Prostate gland (tissue), 2 donors: ENCODE measurements around the gene MFAP3L.

Experiments
- POLR2A ChIP-seq: fragments of 450-650 bp; IDR thresholded peaks from one replicate; pipeline ENCODE4 v1.6.1; 2016; ENCODE audit warnings: antibody characterized with exemption, mild to moderate bottlenecking
- TF ChIP-seq, protein P1 (sequence below), 4 experiments: fragments of 200-600 bp in 2 of 4; fragments of 450-650 bp in 2 of 4; sonication (generic) in 2 of 4; IDR thresholded peaks; 1 replicate in 3 of 4; 2 replicates in 1 of 4; pipeline ENCODE4 v1.5.1; 2016 to 2019; ENCODE audit warnings: antibody characterized with exemption in 4 of 4, mild to moderate bottlenecking in 2 of 4, moderate library complexity in 2 of 4

DNA sequence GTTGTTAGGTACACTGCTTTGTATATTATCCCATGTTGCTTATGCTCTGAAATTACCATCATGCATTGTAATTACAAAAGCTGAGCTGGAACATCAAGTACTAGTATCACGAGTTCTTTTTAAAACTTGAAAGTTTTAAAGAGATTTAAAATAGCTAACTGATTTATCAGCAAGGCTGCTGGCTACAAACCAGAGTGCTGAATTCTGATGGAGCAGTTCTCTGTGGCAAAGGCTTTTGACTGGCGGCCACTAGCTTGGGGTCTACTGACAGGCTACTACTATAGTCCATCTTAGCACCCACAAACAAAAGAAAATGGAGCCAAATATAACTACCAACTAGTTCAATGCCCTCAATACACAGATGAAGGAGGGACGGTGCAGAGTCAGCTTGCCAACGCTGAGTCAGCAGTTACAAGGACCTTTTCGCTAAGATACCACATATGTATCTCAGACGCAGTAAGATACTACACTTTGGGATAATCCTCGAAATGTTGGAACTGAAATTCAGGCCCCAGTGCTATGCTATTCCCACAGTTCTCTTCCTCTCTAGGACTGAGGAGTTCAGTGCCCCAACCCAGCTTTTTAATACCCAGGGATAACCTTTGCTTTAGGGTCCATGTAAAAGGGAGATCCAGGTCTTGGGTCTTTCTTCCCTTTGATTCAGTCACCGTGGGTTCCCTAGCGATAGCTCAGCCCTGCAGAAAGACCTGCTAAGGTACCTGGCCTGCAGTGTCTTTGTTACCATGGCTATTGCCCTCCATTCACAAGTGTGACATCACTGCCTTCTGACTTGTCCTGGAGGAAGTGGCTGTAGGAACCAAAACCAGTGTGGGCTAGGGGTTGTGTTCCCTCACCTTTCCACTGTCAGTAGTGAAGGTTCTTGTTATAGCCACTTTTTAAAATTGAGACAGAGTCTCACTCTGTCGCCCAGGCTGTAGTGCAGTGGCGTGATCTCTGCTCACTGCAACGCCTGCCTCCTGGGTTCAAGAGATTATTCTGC, 22.8 kb downstream of the MFAP3L start:
- TF ChIP-seq, protein P1, sequence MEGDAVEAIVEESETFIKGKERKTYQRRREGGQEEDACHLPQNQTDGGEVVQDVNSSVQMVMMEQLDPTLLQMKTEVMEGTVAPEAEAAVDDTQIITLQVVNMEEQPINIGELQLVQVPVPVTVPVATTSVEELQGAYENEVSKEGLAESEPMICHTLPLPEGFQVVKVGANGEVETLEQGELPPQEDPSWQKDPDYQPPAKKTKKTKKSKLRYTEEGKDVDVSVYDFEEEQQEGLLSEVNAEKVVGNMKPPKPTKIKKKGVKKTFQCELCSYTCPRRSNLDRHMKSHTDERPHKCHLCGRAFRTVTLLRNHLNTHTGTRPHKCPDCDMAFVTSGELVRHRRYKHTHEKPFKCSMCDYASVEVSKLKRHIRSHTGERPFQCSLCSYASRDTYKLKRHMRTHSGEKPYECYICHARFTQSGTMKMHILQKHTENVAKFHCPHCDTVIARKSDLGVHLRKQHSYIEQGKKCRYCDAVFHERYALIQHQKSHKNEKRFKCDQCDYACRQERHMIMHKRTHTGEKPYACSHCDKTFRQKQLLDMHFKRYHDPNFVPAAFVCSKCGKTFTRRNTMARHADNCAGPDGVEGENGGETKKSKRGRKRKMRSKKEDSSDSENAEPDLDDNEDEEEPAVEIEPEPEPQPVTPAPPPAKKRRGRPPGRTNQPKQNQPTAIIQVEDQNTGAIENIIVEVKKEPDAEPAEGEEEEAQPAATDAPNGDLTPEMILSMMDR (IDR thresholded peaks at IDR 0.05): no peak
- TF ChIP-seq POLR2A: no peak
